Measurements from ENCODE around the gene DCTPP1. TPM values are rescaled to one million over a fixed set of nuclear protein-coding genes. Genes with fewer than 3 reads are reported as not detected.
A peak's percentile ranks its signal among the peaks of the same experiment; 100 is the strongest.

The DCTPP1 gene
- total and polyA plus RNA-seq, 2 of the 13 experiments (the other 11 are each of a cell fraction or from before 2014, with no cell fraction given), result 54.8 to 74.4 TPM

DNA sequence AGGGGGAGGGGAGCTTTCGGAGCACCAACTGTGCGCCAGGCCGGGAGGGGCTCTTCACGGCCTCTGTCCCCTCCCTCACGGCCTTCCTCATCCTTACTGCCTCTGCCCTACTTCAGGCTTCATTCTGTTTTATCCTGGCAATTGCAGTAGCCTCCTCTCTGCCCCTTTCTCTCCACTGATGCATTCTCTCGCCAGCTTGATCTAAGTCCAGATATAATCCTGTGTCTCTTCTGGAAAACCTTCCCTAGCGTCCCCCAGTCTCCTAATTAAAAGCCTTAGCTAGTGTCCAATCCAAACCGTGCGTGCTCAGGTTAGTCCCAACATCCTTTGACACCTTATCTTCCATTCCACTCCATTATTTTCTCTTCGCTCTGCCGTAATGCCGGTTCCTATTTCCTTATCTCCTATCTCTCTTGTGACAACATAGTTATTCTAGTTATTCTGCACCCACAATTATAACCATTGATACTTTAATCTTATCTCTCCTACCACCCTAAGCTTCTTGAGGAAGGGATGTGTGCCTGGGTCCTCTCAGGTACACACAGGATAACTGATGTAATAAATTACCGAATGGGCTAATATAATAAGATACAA lies 33.7 kb downstream of the DCTPP1 start (continued):
- TF ChIP-seq ZNF589 (CRISPR knock-in tag; conservative IDR thresholded peaks at IDR 0.05), result peak; percentile 9; the same call in 1 of the 2 replicates
- no peak for TF ChIP-seq NFIC (IDR thresholded peaks at IDR 0.05; ENCODE audit: low read length)
- TF ChIP-seq ZNF660 (CRISPR knock-in tag; IDR thresholded peaks at IDR 0.05; ENCODE audit: borderline replicate concordance, low read depth), result no peak
- TF ChIP-seq MIXL1 (CRISPR knock-in tag; IDR thresholded peaks at IDR 0.05), result no peak
- TF ChIP-seq, protein P1, sequence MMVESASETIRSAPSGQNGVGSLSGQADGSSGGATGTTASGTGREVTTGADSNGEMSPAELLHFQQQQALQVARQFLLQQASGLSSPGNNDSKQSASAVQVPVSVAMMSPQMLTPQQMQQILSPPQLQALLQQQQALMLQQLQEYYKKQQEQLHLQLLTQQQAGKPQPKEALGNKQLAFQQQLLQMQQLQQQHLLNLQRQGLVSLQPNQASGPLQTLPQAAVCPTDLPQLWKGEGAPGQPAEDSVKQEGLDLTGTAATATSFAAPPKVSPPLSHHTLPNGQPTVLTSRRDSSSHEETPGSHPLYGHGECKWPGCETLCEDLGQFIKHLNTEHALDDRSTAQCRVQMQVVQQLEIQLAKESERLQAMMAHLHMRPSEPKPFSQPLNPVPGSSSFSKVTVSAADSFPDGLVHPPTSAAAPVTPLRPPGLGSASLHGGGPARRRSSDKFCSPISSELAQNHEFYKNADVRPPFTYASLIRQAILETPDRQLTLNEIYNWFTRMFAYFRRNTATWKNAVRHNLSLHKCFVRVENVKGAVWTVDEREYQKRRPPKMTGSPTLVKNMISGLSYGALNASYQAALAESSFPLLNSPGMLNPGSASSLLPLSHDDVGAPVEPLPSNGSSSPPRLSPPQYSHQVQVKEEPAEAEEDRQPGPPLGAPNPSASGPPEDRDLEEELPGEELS (CRISPR knock-in tag; IDR thresholded peaks at IDR 0.05), result 0 out of 2 replicates have a peak, but pooled peaks have one; percentile 15
- TF ChIP-seq, protein P2, sequence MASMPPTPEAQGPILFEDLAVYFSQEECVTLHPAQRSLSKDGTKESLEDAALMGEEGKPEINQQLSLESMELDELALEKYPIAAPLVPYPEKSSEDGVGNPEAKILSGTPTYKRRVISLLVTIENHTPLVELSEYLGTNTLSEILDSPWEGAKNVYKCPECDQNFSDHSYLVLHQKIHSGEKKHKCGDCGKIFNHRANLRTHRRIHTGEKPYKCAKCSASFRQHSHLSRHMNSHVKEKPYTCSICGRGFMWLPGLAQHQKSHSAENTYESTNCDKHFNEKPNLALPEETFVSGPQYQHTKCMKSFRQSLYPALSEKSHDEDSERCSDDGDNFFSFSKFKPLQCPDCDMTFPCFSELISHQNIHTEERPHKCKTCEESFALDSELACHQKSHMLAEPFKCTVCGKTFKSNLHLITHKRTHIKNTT (CRISPR knock-in tag; IDR thresholded peaks at IDR 0.05), result no peak
- TF ChIP-seq ZNF879 (CRISPR knock-in tag; IDR thresholded peaks at IDR 0.05), result no peak
- TF ChIP-seq MATR3 (CRISPR knock-in tag; IDR thresholded peaks at IDR 0.05), result no peak
- TF ChIP-seq ZFP1 (CRISPR knock-in tag; IDR thresholded peaks at IDR 0.05), result no peak
- TF ChIP-seq KAT2B (IDR thresholded peaks at IDR 0.05; ENCODE audit: borderline replicate concordance, low read depth, low read length), result no peak
- TF ChIP-seq ZFP41 (CRISPR knock-in tag; IDR thresholded peaks at IDR 0.05; ENCODE audit: borderline replicate concordance), result no peak
- 0 out of 2 replicates have a peak, but pooled peaks have one; percentile 50 for TF ChIP-seq ZFP37 (CRISPR knock-in tag; IDR thresholded peaks at IDR 0.05; ENCODE audit: borderline replicate concordance)
- TF ChIP-seq MXD4 (CRISPR knock-in tag; IDR thresholded peaks at IDR 0.05), result no peak; the same call in 1 of the 2 replicates
- no peak for TF ChIP-seq ARID2 (CRISPR knock-in tag; IDR thresholded peaks at IDR 0.05; ENCODE audit: borderline replicate concordance)
- TF ChIP-seq HOXA5 (CRISPR knock-in tag; IDR thresholded peaks at IDR 0.05), result no peak
- TF ChIP-seq SP5 (CRISPR knock-in tag; IDR thresholded peaks at IDR 0.05; ENCODE audit: borderline replicate concordance, low read depth), result no peak
- TF ChIP-seq ZMYM4 (CRISPR knock-in tag; IDR thresholded peaks at IDR 0.05), result 0 out of 2 replicates have a peak, but pooled peaks have one; percentile 20
- no peak for TF ChIP-seq ZNF441 (CRISPR knock-in tag; IDR thresholded peaks at IDR 0.05; ENCODE audit: borderline replicate concordance)

Data from HepG2 (cell line).